BE2C (cell line): ENCODE data around the gene MND1.
A peak's percentile ranks its signal among the peaks of the same experiment; 100 is the strongest.
"Not testable (repeated sequence)": the region's sequence is repeated elsewhere in the genome, so short reads cannot be mapped to it uniquely, and the experiment has no call there.

Source experiments
- DNase-seq: peaks from one replicate; pipeline ENCODE4 v3.0.0-alpha.2; 2020
- H3K27me3 ChIP-seq: fragments of 250-450 bp; sonication (Bioruptor Pico); 2 replicates; pipeline ENCODE4 v1.5.1; 2020; ENCODE audit warnings: mild to moderate bottlenecking
- H3K36me3 ChIP-seq: fragments of 250-450 bp; sonication (Bioruptor Pico); 2 replicates; pipeline ENCODE4 v1.5.1; 2020; ENCODE audit warnings: mild to moderate bottlenecking
- H3K4me1 ChIP-seq: fragments of 250-450 bp; sonication (Bioruptor Pico); 2 replicates; pipeline ENCODE4 v1.5.1; 2020
- H3K4me3 ChIP-seq: 2 replicates; pipeline ENCODE4 v1.5.1; 2011; ENCODE audit warnings: low read depth, low read length
- H3K9me3 ChIP-seq: fragments of 250-450 bp; sonication (Bioruptor Pico); 2 replicates; pipeline ENCODE4 v1.5.1; 2020
- TF ChIP-seq, protein P1 (sequence below): IDR thresholded peaks from 2 replicates; pipeline ENCODE4 v1.5.1; 2012; ENCODE audit warnings: mild to moderate bottlenecking, low read depth, low read length

Gene MND1

GRCh38 chr4:153458969-153459368, 114.5 kb downstream of the MND1 start:
- Histone ChIP-seq H3K9me3 (no peaks in the 10 kb centered on the region), H3K27me3 (no peaks in the 10 kb centered on the region), H3K36me3 (no peaks in the 10 kb centered on the region), H3K4me1 (no peaks in the 10 kb centered on the region), H3K4me3 (no peak overlapping the region)
- no peak for DNase-seq
- TF ChIP-seq, protein P1, sequence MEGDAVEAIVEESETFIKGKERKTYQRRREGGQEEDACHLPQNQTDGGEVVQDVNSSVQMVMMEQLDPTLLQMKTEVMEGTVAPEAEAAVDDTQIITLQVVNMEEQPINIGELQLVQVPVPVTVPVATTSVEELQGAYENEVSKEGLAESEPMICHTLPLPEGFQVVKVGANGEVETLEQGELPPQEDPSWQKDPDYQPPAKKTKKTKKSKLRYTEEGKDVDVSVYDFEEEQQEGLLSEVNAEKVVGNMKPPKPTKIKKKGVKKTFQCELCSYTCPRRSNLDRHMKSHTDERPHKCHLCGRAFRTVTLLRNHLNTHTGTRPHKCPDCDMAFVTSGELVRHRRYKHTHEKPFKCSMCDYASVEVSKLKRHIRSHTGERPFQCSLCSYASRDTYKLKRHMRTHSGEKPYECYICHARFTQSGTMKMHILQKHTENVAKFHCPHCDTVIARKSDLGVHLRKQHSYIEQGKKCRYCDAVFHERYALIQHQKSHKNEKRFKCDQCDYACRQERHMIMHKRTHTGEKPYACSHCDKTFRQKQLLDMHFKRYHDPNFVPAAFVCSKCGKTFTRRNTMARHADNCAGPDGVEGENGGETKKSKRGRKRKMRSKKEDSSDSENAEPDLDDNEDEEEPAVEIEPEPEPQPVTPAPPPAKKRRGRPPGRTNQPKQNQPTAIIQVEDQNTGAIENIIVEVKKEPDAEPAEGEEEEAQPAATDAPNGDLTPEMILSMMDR: no peak

DNA sequence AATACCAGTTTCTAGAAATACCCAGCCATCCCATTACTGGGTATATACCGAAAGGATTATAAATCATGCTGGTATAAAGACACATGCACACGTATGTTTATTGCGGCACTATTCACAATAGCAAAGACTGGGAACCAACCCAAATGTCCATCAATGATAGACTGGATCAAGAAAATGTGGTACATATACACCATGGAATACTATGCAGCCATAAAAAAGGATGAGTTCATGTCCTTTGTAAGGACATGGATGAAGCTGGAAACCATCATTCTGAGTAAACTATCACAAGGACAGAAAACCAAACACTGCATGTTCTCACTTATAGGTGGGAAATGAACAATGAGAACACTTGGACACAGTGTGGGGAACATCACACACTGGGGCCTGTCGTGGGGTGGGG, 117.1 kb downstream of the MND1 start:
- H3K36me3 ChIP-seq, H3K9me3 ChIP-seq, H3K4me1 ChIP-seq, H3K27me3 ChIP-seq, DNase-seq, H3K4me3 ChIP-seq: not testable (repeated sequence)

- Histone ChIP-seq H3K9me3 (no peaks in the 10 kb centered on the region), H3K4me1 (peaks cover 13% of the 10 kb centered on the region), H3K27me3 (no peaks in the 10 kb centered on the region), H3K4me3 (no peak overlapping the region), H3K36me3 (no peaks in the 10 kb centered on the region)
- DNase-seq: peak; percentile 19
- TF ChIP-seq, protein P1: no peak
Measured at GRCh38 chr4:153464068-153464467, 119.6 kb downstream of the MND1 start.
